ENCODE measurements around the gene KCNK6. TPM values are rescaled to one million over a fixed set of nuclear protein-coding genes. Genes with fewer than 3 reads are reported as not detected.

Gene KCNK6
- total RNA-seq, 2 donors from 2014 or later, result 5.1 to 8.9 TPM

- Histone ChIP-seq H3K9ac (ENCODE audit: extremely low read depth, low read length, poor library complexity, severe bottlenecking) (peak overlapping the region; percentile 96), H3K27ac (ENCODE audit: low read depth, low read length) (peak overlapping the region; percentile 83), H3K27me3 (ENCODE audit: control insufficient read depth, insufficient read depth, low read length, poor library complexity, severe bottlenecking) (peaks cover 16% of the 10 kb centered on the region), H3K9me3 (ENCODE audit: control insufficient read depth, low read length) (no peaks in the 10 kb centered on the region), H3K36me3 (ENCODE audit: control insufficient read depth, insufficient read depth, low read length) (peaks cover 21% of the 10 kb centered on the region), H3K4me3 (ENCODE audit: low read length) (peak overlapping the region; percentile 97), H3K4me1 (ENCODE audit: control insufficient read depth, insufficient read depth, low read length) (peaks cover 3% of the 10 kb centered on the region)
- WGBS, 2 experiments (ENCODE audit: insufficient coverage in 1 of 2, insufficient read length in 1 of 2), result 1% methylated on average over 15 to 18 of the region's 18 CpGs
- Mint-ChIP-seq H3K4me1 (peaks cover 10% of the 10 kb centered on the region), H3K9me3 (no peaks in the 10 kb centered on the region), H3K36me3 (ENCODE audit: low read depth) (peaks cover 14% of the 10 kb centered on the region), H3K27me3 (ENCODE audit: insufficient read depth) (peaks cover 22% of the 10 kb centered on the region), H3K27ac (peak overlapping the region; percentile 98), H3K4me3 (peak overlapping the region; percentile 99)
- no peak for TF ChIP-seq CTCF (conservative IDR thresholded peaks at IDR 0.05)
- no peak for DNase-seq
Observed at GRCh38 chr19:38375098-38375493, 55.5 kb downstream of the KCNK6 start.

GRCh38 chr19:38375748-38376147, 56.1 kb downstream of the KCNK6 start:
- Histone ChIP-seq H3K4me3 (ENCODE audit: low read length) (peak overlapping the region; percentile 97), H3K27me3 (ENCODE audit: control insufficient read depth, insufficient read depth, low read length, poor library complexity, severe bottlenecking) (peaks cover 14% of the 10 kb centered on the region), H3K36me3 (ENCODE audit: control insufficient read depth, insufficient read depth, low read length) (peaks cover 22% of the 10 kb centered on the region), H3K27ac (ENCODE audit: low read depth, low read length) (no peak overlapping the region), H3K9me3 (ENCODE audit: control insufficient read depth, low read length) (no peaks in the 10 kb centered on the region), H3K4me1 (ENCODE audit: control insufficient read depth, insufficient read depth, low read length) (peaks cover 3% of the 10 kb centered on the region), H3K9ac (ENCODE audit: extremely low read depth, low read length, poor library complexity, severe bottlenecking) (peak overlapping the region; percentile 96)
- Mint-ChIP-seq H3K4me3 (peak overlapping the region; percentile 99), H3K4me1 (peaks cover 10% of the 10 kb centered on the region), H3K27ac (peak overlapping the region; percentile 98), H3K36me3 (ENCODE audit: low read depth) (peaks cover 18% of the 10 kb centered on the region), H3K9me3 (no peaks in the 10 kb centered on the region), H3K27me3 (ENCODE audit: insufficient read depth) (peaks cover 16% of the 10 kb centered on the region)
- DNase-seq, result no peak
- no peak for TF ChIP-seq CTCF (conservative IDR thresholded peaks at IDR 0.05)
- WGBS, 2 experiments (ENCODE audit: insufficient coverage in 1 of 2, insufficient read length in 1 of 2), result 92 to 100% methylated on average over 1 to 5 of the region's 5 CpGs

GRCh38 chr19:38376576-38376975, 56.9 kb downstream of the KCNK6 start:
- Histone ChIP-seq H3K9ac (ENCODE audit: extremely low read depth, low read length, poor library complexity, severe bottlenecking) (no peak overlapping the region), H3K27ac (ENCODE audit: low read depth, low read length) (no peak overlapping the region), H3K9me3 (ENCODE audit: control insufficient read depth, low read length) (no peaks in the 10 kb centered on the region), H3K4me3 (ENCODE audit: low read length) (peak overlapping the region; percentile 97), H3K4me1 (ENCODE audit: control insufficient read depth, insufficient read depth, low read length) (peaks cover 3% of the 10 kb centered on the region), H3K36me3 (ENCODE audit: control insufficient read depth, insufficient read depth, low read length) (peaks cover 30% of the 10 kb centered on the region), H3K27me3 (ENCODE audit: control insufficient read depth, insufficient read depth, low read length, poor library complexity, severe bottlenecking) (peaks cover 6% of the 10 kb centered on the region)
- Mint-ChIP-seq H3K36me3 (ENCODE audit: low read depth) (peaks cover 26% of the 10 kb centered on the region), H3K27me3 (ENCODE audit: insufficient read depth) (peaks cover 10% of the 10 kb centered on the region), H3K4me3 (peak overlapping the region; percentile 99), H3K27ac (no peak overlapping the region), H3K9me3 (no peaks in the 10 kb centered on the region), H3K4me1 (peaks cover 10% of the 10 kb centered on the region)
- no peak for TF ChIP-seq CTCF (conservative IDR thresholded peaks at IDR 0.05)
- no peak for DNase-seq
- 84 to 93% methylated on average over 3 of the region's 3 CpGs for WGBS, 2 experiments (ENCODE audit: insufficient coverage in 1 of 2, insufficient read length in 1 of 2)
